ENCODE results near the gene OR14A16.

- no peak for TF ChIP-seq NFIC (IDR thresholded peaks at IDR 0.05)
- TF ChIP-seq, protein P1, sequence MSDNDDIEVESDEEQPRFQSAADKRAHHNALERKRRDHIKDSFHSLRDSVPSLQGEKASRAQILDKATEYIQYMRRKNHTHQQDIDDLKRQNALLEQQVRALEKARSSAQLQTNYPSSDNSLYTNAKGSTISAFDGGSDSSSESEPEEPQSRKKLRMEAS (IDR thresholded peaks at IDR 0.05): no peak
- TF ChIP-seq EP300 (IDR thresholded peaks at IDR 0.05; ENCODE audit: borderline replicate concordance): no peak
- TF ChIP-seq, protein P2, sequence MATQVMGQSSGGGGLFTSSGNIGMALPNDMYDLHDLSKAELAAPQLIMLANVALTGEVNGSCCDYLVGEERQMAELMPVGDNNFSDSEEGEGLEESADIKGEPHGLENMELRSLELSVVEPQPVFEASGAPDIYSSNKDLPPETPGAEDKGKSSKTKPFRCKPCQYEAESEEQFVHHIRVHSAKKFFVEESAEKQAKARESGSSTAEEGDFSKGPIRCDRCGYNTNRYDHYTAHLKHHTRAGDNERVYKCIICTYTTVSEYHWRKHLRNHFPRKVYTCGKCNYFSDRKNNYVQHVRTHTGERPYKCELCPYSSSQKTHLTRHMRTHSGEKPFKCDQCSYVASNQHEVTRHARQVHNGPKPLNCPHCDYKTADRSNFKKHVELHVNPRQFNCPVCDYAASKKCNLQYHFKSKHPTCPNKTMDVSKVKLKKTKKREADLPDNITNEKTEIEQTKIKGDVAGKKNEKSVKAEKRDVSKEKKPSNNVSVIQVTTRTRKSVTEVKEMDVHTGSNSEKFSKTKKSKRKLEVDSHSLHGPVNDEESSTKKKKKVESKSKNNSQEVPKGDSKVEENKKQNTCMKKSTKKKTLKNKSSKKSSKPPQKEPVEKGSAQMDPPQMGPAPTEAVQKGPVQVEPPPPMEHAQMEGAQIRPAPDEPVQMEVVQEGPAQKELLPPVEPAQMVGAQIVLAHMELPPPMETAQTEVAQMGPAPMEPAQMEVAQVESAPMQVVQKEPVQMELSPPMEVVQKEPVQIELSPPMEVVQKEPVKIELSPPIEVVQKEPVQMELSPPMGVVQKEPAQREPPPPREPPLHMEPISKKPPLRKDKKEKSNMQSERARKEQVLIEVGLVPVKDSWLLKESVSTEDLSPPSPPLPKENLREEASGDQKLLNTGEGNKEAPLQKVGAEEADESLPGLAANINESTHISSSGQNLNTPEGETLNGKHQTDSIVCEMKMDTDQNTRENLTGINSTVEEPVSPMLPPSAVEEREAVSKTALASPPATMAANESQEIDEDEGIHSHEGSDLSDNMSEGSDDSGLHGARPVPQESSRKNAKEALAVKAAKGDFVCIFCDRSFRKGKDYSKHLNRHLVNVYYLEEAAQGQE (IDR thresholded peaks at IDR 0.05; ENCODE audit: low read depth): no peak
- TF ChIP-seq FOXM1 (IDR thresholded peaks at IDR 0.05; ENCODE audit: borderline replicate concordance, low read depth): no peak
- no peak for TF ChIP-seq TEAD4 (IDR thresholded peaks at IDR 0.05)
- TF ChIP-seq TAF1 (IDR thresholded peaks at IDR 0.05; ENCODE audit: low read depth): no peak
- TF ChIP-seq ZBTB7A (IDR thresholded peaks at IDR 0.05; ENCODE audit: low read depth): no peak
These were observed 25.7 kb upstream of the OR14A16 start for GRCh38 chr1:247849616-247850015.
